ENCODE results near the gene COPS9. TPM values are rescaled to one million over a fixed set of nuclear protein-coding genes. Genes with fewer than 3 reads are reported as not detected.

The COPS9 gene
- total RNA-seq, 2 experiments from 2014 or later = 46.7 to 48.5 TPM

- peaks cover 66% of the 10 kb centered on the region for H3K36me3 Mint-ChIP-seq (ENCODE audit: low read depth)
- peak overlapping the region; percentile 95 for H3K4me3 Mint-ChIP-seq
- Histone ChIP-seq H3K9me3 (ENCODE audit: control insufficient read depth in 1 of 2, insufficient read depth in 1 of 2, low read length in 2 of 2) (no peaks in the 10 kb centered on the region), H3K27me3 (ENCODE audit: control insufficient read depth in 1 of 2, insufficient read depth in 2 of 2, low read length in 2 of 2) (no peaks in the 10 kb centered on the region), H3K27ac (ENCODE audit: low read depth in 1 of 2, low read length in 2 of 2) (no peak overlapping the region), H3K36me3 (ENCODE audit: insufficient read depth, low read length) (peaks cover 41% of the 10 kb centered on the region), H3K4me3 (ENCODE audit: low read length) (no peak overlapping the region), H3K4me1 (ENCODE audit: insufficient read depth, low read length) (peaks cover 33% of the 10 kb centered on the region)
- no peaks in the 10 kb centered on the region for H3K9me3 Mint-ChIP-seq
- TF ChIP-seq, protein P1, sequence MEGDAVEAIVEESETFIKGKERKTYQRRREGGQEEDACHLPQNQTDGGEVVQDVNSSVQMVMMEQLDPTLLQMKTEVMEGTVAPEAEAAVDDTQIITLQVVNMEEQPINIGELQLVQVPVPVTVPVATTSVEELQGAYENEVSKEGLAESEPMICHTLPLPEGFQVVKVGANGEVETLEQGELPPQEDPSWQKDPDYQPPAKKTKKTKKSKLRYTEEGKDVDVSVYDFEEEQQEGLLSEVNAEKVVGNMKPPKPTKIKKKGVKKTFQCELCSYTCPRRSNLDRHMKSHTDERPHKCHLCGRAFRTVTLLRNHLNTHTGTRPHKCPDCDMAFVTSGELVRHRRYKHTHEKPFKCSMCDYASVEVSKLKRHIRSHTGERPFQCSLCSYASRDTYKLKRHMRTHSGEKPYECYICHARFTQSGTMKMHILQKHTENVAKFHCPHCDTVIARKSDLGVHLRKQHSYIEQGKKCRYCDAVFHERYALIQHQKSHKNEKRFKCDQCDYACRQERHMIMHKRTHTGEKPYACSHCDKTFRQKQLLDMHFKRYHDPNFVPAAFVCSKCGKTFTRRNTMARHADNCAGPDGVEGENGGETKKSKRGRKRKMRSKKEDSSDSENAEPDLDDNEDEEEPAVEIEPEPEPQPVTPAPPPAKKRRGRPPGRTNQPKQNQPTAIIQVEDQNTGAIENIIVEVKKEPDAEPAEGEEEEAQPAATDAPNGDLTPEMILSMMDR (IDR thresholded peaks at IDR 0.05) = no peak
- H3K27ac Mint-ChIP-seq = no peak overlapping the region
- peaks cover 33% of the 10 kb centered on the region for H3K4me1 Mint-ChIP-seq (ENCODE audit: low read depth)
- no peak for DNase-seq
- H3K27me3 Mint-ChIP-seq = no peaks in the 10 kb centered on the region
- ChIA-PET POLR2A (no interaction called here), CTCF (interaction anchor here (1.2 kb wide), 1 partner anchor 9 kb away, joined by 3 read pairs; no protein-coding TSS in a partner anchor)
- intact Hi-C loops (cut with DNase I, micrococcal nuclease) = loop anchor here in 1 of 2 experiments (2.0 to 10.0 kb wide), 3 partner anchors 110 to 1710 kb away; partner anchors contain the start of genes ASB1, DUSP28, NDUFA10 and RNPEPL1
- no peak for ATAC-seq (ENCODE audit: poor library complexity)
These were observed 1.6 kb downstream of the COPS9 start for GRCh38 chr2:240134466-240134865.

GRCh38 chr2:240133401-240133800 is 2.7 kb downstream of the COPS9 start:
- intact Hi-C loops (cut with DNase I, micrococcal nuclease) = loop anchor here in 1 of 2 experiments (10.0 kb wide), 2 partner anchors 431 to 1709 kb away; partner anchors contain the start of genes ASB1, DUSP28 and RNPEPL1
- Histone ChIP-seq H3K4me1 (ENCODE audit: insufficient read depth, low read length) (peaks cover 33% of the 10 kb centered on the region), H3K27ac (ENCODE audit: low read depth in 1 of 2, low read length in 2 of 2) (no peak overlapping the region), H3K36me3 (ENCODE audit: insufficient read depth, low read length) (peaks cover 51% of the 10 kb centered on the region), H3K9me3 (ENCODE audit: control insufficient read depth in 1 of 2, insufficient read depth in 1 of 2, low read length in 2 of 2) (no peaks in the 10 kb centered on the region), H3K27me3 (ENCODE audit: control insufficient read depth in 1 of 2, insufficient read depth in 2 of 2, low read length in 2 of 2) (no peaks in the 10 kb centered on the region), H3K4me3 (ENCODE audit: low read length) (no peak overlapping the region)
- CTCF ChIA-PET = no interaction called here
- peak overlapping the region; percentile 84 for H3K4me3 Mint-ChIP-seq
- no peak overlapping the region for H3K27ac Mint-ChIP-seq
- no peaks in the 10 kb centered on the region for H3K9me3 Mint-ChIP-seq
- no peaks in the 10 kb centered on the region for H3K27me3 Mint-ChIP-seq
- ATAC-seq (ENCODE audit: poor library complexity) (no peak), DNase-seq (no peak)
- POLR2A ChIA-PET = no interaction called here
- TF ChIP-seq, protein P1 (IDR thresholded peaks at IDR 0.05) = no peak
- H3K4me1 Mint-ChIP-seq (ENCODE audit: low read depth) = peaks cover 33% of the 10 kb centered on the region
- H3K36me3 Mint-ChIP-seq (ENCODE audit: low read depth) = peaks cover 72% of the 10 kb centered on the region

GRCh38 chr2:240132651-240132980 is 3.5 kb downstream of the COPS9 start:
- Histone ChIP-seq H3K4me1 (ENCODE audit: insufficient read depth, low read length) (peaks cover 30% of the 10 kb centered on the region), H3K27me3 (ENCODE audit: control insufficient read depth in 1 of 2, insufficient read depth in 2 of 2, low read length in 2 of 2) (no peaks in the 10 kb centered on the region), H3K27ac (ENCODE audit: low read depth in 1 of 2, low read length in 2 of 2) (no peak overlapping the region), H3K9me3 (ENCODE audit: control insufficient read depth in 1 of 2, insufficient read depth in 1 of 2, low read length in 2 of 2) (no peaks in the 10 kb centered on the region), H3K36me3 (ENCODE audit: insufficient read depth, low read length) (peaks cover 55% of the 10 kb centered on the region), H3K4me3 (ENCODE audit: low read length) (no peak overlapping the region)
- Mint-ChIP-seq H3K9me3 (no peaks in the 10 kb centered on the region), H3K36me3 (ENCODE audit: low read depth) (peaks cover 79% of the 10 kb centered on the region), H3K27me3 (no peaks in the 10 kb centered on the region), H3K4me3 (peak overlapping the region; percentile 84), H3K4me1 (ENCODE audit: low read depth) (peaks cover 33% of the 10 kb centered on the region), H3K27ac (no peak overlapping the region)
- ChIA-PET POLR2A (no interaction called here), CTCF (no interaction called here)
- intact Hi-C loops (cut with DNase I, micrococcal nuclease) = loop anchor here in 1 of 2 experiments (10.0 kb wide), 2 partner anchors 432 to 1708 kb away; partner anchors contain the start of genes ASB1, DUSP28 and RNPEPL1
- TF ChIP-seq, protein P1 (IDR thresholded peaks at IDR 0.05) = no peak
- DNase-seq = no peak
- no peak for ATAC-seq (ENCODE audit: poor library complexity)

All from CD4-positive, alpha-beta T cell (primary cell).